HG02870 (cell line): ENCODE measurements around the gene MMP7.

Experiments
- ATAC-seq: cut with Tn5 transposase; IDR thresholded peaks from one replicate; pipeline ENCODE4 v1.9.1; 2021; ENCODE audit warnings: mild to moderate bottlenecking, moderate library complexity; ENCODE audit not compliant: unreplicated experiment

MMP7 gene

DNA sequence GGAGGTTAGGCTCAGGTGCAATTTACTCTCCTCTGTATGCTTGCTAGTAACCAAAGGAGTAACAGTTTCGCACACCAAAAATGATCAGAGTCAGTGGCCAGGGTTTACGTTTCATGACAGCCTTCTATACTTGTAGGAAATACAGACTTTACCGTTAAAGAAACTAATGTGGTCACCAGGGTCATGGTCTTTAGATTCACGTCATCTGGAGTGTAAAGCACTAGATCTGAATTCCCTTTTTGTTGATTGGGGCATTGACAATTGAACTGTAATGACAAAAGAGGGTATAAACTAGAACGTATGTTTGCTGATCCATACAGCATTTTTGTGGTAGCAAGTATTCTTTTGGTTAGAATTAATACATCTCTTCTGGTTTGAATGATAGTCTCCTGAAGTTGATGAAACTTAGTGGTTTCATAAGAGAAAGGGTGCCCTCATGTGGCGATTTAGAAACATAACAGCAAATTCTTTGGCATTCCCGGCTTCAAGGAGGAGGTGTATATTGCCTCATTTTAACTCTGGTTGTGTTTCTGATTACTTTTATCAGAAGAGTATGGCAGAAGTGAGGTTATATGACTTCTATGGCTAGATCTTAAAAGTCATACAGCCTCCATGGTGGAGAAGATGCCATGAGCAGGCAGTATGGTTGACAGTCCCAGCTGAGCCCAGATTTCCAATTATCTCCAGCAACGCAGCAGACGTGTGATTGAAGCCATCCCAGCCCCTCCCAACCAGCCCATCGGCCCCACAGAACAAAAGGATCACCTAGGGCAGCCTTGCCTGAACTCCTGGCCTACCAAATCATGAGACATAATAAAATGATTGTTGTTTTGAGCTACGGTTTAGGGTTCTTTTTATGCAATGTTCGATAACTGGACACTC lies 35.1 kb downstream of the MMP7 start:
- peak; percentile 96 for ATAC-seq

DNA sequence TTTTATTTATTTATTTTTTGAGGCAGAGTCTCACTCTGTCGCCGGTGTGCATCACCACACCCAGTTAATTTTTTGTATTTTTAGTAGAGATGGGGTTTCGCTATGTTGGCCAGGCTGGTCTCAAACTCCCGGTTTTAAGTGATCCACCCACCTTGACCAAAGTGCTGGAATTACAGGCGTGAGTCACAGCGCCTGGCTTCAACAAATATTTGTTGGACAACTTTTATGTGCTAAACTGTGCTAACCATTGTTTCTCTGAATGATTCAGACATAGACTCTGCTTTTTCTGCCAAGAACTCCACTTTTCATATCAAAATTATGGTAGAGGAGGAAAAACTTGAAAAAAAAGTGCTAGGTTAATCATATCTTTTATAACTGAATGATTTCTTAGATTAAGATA lies 36.3 kb downstream of the MMP7 start:
- no peak for ATAC-seq

DNA sequence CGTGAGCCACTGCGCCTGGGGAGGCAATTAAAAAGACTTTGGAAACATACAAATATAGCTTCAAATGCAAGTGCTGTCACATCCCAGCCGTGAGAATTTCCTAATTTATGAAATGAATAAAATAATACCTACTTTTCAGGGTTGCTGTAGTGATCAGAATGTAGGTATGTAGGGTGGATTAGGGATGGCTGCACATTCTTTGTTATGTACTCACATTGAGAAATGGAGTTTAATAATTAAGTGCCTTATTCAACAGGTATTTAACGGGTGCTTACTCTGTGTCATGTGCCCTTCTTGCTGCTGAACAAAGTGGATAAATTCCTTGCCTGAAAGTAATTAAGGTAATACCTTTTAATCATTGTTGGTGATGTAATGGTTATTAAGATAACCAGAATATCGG lies 37.0 kb downstream of the MMP7 start:
- ATAC-seq = no peak

DNA sequence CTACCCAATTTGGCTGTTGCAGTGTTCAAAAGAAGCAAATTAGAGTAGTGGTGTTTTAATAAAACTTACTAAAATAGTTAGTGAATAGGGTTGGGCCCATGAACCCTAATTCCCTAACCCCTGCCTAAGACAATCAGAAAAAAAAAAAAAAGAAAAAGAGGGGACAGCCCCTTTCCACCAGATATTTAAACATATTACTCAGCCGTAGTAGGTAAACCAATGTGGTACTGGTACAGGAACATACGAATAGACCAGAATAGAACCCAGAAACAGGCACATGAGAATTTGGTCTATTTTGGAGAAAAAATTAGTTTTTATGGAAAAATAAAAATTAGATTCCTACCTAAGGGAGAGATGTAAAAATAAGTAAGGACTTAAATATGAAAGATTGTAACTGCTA lies 38.6 kb downstream of the MMP7 start:
- ATAC-seq = no peak

DNA sequence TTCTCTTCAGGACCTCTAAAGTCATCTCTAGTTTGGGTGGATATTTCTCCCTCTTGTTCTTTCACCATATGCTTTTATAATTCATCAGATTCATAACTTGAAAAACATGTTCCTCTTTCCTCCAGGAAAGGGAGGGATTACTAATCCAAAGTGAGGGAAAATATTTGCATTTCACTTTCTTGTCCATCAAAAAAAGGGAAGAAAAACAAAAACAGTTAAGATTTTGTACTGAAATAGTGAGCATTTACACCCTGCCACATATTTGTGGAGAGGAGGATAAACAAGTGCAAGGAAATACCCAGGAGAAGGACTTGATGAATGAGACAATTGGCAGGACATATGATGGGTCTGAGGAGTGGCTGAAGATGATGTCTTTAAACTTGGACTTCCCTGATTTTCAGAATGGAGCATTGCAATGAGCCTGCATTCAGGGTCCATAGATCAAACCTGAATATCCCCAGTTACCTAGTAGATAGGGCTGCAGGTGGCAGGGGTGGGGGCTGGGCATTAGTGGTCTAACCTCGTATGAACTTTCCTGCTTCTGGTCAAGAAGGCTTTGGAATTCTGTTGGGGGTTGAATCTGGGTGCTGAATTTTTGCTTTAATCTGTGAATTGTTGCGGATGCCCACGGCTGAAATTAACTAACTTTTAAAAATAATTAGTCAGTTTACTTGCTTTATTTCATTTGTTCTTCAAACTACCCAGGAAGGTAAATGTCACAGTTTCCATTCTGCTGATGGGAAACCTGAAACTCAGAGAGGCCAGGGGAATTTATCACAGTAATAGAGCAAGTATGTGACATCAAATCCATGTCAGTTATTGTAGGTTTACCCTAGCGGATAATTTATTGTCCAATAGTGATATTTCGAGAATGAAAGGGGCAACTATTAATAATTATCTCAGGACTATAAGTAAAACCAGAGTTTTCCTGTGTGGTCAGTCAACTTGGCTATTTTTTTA lies 41.1 kb downstream of the MMP7 start:
- no peak for ATAC-seq

DNA sequence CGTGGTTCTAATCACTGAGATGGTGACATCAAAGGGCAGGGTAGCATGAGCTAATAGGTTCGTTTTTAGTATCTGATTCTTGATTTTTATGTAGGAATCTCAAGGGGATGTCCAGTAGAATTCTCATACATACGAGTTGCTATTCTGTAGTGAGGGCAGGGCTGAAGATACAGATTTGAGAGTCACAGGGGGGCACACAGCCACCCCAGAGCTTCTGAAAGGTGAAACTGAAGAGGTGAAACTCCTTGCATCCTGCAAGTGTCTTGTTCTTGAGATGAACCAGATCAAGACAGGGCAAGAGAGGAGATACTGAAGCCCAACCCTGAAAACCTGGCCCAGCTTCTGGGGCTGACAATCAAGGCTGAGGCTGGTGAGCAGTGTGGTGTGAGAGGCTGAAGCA lies 42.3 kb downstream of the MMP7 start:
- peak; percentile 82 for ATAC-seq

DNA sequence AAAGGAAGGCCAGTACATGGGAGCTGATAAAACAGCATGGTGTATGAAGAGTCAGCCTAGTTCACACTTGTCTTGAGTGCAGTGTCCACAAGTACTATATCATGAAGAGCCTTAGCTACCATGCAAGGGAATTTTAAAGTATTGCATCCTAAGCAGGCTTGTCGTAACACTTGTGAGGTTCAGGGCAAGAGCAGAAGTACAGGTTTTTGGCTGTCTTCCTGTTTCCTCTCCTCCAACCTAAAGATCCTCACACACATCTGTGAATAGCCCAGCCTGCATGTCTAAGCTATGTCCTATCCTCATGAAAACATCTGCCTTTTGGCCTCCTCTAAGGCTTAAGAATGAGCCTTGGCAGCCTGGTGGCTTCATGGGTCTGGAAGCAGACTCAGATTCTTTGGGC lies 43.3 kb downstream of the MMP7 start:
- no peak for ATAC-seq

DNA sequence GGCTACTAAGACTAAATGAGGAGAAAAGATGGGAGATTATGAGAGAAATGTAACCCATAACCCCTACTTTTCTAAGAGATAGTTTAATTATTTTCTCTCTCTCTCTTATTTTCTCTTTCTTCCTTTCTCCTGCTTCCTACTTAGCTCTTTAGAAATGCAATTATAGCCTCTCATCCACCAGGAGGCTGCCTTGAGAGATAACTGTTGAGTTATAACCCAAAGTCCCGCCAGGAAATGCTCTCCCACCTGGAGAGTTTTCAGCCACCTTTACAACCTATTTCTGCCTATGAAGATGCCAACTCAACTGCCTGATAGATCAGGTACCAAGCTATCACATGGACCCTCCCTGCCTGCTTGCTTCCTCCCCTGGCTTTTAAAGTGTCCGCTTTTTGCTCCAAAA lies 44.0 kb downstream of the MMP7 start:
- ATAC-seq = no peak

DNA sequence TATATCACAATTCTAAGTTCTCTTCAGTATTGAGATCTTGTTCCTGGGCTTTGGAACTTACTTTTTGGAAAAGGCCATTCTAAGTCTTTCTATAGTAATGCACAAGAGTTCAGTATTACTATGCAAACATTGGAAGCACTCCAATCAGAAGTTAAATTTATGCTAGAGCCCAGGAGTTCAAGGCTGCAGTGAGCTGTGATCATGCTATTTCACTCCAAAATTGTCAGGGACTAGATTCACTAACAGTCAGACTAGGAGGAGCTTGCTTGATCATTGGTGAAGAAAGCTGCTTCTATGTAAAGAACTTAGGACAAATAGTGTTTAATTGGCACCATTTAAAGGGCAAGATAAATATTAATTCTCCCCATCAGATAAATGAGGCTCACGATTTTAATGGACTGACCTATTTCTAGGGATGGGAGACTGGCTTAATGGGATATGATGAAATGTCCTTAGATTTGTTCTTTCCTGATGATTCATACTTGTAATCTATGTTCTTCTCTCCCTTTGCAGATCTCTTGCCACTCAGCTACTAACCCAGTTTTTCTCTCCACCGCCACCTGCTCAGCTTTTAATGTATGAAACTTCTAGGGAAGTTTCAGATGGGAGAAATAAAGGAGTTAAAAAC lies 45.3 kb downstream of the MMP7 start:
- ATAC-seq = no peak

DNA sequence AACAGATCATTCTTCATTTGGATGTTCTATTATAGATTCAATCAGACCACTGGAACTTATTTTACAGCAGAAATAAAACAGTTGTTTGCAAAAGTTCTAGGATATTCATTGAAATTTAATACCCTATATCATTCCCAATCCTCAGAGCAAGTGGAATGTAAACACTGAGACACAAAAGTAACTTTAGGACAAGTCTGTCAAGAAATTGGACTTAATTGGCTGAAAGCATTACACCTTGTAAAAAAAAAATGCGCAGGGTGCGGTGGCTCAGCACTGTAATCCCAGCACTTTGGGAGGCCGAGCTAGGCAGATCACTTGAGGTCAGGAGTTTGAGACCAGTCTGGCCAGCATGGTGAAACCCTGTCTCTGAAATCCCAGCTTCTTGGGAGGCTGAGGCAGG lies 48.1 kb downstream of the MMP7 start:
- no peak for ATAC-seq

DNA sequence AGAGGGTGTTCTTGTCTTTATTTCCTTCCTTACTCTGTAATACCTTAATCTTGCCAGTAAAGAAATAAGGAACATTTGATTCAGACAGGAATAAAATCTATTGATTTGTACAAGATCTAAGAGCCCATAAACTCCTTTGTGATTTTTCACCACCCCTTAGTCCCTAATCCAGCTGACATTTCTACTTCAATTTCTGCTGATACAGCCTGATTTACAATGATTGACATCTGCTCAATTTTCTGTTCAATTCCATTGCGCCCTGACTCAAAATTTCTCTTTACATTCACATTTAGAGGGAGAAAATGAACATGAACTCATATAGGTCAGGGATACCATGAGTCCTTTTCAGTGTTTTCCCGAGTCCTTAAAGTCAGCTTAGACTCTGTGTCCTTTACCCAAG lies 50.8 kb downstream of the MMP7 start:
- no peak for ATAC-seq

DNA sequence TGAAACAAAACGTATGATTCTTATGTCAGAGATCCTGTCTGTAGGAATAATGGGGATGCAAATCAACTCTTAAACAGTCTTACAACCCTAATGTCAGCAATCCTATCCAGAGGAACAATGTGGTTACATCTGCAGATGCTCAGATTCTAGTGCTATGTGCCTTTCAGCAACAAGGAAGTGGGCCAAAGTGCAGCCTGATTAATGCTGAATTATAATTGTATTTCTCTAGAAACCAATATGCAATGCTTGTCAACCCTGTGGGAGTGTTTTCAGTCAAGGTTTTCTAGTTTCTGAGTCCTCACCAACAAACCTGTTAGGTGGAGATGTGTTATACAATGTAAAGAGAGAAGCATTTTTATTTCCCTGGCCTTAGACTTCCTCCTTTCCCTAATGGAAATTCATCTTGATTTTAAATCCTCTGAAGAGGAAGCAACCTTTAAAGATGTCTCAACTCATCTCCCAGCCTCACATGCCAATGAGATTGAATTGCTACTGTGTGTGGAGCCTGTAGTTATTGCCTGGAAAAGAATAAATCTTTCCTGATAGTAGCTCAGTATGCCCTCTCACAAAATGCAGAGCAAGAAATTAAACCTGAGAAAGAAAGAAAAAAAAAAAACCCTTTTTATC lies 51.8 kb downstream of the MMP7 start:
- no peak for ATAC-seq

DNA sequence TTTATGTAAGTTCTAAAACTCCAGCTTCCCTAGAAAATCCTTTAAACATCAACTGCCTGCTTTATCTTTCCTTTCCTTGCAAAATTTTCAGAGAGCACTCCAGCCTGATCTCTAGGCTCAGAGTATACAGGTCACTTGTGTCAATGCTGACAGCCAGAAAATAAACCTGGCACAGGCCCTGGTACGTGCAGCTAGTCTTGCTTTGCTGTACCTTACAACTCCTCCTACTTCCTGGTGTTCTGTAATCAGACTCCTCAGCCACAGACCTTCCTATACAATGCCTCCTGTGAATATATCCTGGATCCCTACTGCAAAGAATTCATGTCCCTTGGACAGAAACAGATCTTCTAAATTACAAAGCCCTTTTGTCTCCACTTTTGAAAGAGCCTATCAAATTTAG lies 53.7 kb downstream of the MMP7 start:
- ATAC-seq = no peak

DNA sequence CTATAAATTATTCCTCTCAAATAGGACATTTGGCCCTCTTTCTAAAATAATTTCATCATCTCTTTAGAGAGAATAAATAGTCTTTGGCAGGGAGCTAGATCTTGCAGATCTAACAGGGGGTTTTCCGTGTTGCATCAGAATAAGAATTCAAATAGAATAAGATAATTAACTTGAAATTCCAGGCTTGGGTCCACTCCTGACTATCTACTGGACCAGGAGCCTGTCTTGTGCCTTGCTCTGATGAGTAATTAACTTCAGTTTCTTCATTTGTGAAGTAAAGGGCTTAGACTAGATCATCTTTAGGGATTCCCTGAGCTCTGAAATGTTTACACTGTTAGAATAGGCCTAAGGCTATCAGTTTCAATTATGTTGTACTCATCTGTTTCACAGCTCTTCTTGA lies 54.5 kb downstream of the MMP7 start:
- ATAC-seq = no peak

DNA sequence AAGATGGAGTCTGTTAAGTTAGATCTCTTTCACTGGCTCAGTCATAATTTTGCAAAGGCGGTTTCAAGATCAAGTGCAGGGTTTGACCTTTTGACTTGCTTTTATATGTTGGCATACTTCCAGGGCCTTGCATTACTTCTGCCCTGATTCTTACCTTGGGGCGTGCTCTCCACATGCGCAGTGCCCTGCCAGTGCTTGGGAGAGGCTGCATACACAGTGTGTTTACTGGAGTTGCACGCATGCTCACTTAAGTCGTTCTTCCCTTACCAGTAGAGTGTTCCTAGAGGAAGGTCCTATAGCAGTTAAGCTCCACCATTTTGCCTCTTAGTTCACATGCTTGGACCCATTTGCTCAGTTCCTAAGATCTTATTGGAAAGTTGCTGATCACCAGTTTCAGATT lies 57.0 kb downstream of the MMP7 start:
- ATAC-seq = no peak

DNA sequence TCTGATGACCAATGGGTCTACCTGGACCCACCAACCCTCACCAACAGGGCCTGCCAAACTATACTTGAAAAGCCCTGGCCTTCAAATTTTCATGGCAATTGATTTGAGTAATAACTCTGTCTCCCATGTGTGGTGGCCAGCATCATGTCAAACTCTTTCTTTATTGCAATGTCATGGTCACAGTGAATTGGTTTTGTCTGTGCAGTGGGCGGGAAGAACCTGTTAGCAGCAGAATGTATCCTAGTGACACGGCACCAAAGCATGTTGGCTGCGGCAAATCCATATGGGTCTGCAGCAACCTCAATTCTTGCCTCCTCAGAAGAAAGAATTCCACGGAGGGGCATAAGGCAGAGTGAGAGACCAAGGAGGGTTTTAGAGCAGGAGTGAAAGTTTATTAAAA lies 58.4 kb downstream of the MMP7 start:
- no peak for ATAC-seq

DNA sequence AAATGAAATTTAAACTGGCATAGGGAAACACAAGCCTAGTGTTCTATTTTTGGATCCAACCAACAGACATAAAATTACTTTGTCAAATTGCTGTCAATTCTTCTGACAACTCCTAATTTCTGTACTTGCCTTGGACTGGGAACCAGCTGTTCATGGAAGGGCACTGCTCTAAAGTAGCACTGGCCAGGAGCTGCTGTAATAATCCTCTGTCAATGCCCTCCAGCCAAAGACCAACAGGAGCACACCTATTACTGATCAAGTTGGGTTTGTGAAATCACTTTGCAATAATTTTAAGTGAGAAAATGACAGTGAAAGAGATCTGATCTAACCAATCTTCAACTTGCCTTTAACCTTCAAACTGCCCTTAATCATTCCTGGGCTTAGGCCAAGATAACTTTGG lies 59.1 kb downstream of the MMP7 start:
- no peak for ATAC-seq
